ENCODE measurements around the gene TMPRSS15.

TMPRSS15 gene

GRCh38 chr21:18244671-18245463 lies 158.7 kb downstream of the TMPRSS15 start, which contains the start of gene CHODL:
Gene CHODL, plus strand, starts transcription at chr21:18244833. Its CDS starts 391 bp downstream, at chr21:18245224.
- no peak for DNase-seq (ENCODE audit: low read depth, low spot score)

DNA sequence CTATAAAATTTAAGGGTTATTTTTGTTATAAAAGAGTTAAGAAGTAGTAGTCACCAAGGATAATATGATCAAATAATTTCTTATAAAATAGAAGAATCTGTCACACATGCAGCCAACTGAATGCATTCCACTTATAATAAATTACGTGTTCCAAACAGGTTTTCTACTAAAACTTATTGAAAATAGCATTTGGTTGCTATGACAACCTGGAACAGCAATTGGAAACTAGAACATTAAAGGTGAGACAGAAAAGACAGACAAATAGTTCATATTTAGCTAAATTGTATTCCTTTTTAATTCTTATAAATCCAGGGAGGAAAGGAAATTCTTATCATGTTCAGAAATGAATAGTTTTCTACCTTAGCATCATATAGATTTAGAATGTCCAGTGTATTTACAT lies 168.0 kb downstream of the TMPRSS15 start:
- DNase-seq (ENCODE audit: low read depth, low spot score) = no peak

DNA sequence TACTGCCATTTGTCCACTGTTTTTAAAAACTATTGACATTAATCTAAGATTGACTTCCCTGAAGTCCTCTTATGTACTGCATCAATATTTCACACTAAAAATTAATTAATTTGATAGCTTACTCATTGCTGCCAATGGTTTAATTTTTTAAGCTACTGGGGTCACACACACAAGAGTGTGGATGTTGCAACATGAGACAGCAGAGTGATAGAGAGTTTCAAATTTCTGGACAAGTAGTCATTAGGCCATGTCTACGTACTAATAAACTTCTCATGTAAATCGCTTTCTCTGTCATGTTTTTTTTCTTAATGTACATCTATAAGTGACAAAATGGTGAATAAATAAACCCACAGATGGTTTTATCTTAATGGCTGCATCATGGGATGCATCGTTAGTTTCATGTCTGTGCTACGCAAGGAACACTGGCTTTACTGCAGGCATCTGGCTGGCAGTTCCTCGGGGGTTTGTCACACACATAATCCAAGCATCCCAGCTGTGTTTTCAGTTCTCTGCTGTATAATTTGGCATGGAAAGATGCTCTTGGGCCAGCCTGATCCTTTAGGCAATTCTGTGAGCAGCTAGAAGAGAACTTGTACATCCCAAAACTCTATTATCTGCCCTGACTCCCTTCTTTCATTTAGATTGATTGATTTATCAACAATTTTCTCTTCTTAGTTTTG lies 175.4 kb downstream of the TMPRSS15 start:
- DNase-seq (ENCODE audit: low read depth, low spot score) = no peak

DNA sequence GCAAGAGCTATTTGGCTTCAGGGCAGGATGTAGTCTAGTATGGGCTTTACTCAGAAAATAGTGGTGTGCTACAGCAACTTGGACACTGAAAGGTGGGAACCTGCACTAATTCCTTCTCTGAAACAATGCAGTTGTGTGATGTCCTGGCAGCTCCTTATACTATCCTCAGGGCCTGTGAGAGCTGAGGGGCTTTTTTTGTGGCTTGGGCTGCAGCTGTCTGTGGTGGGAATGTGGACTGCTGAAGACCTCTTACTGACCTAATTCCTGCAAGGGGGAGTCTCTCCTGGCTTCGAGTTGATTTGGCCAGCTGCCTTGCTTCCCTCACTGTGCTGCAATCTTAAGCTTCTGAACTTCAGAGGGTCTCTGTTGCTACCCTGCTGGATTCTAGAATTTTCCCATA lies 181.2 kb downstream of the TMPRSS15 start:
- no peak for DNase-seq (ENCODE audit: low read depth, low spot score)

DNA sequence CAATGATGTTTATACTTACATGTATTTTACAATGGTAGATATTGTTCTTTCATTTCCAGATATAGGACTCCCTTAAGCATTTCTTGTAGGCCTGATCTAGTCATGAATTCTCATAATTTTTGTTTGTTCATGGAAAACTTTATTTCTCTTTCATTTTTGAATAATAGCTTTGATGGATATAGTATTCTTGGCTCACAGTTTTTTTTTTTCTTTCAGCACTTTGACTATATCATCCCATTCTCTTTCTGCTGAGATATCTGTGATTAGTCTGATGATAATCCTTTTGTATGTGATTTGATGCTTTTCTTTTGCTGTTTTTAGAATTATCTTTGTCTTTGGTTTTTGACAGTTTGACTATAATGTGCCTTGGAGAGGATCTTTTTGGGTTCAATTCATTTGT lies 183.1 kb downstream of the TMPRSS15 start:
- no peak for DNase-seq (ENCODE audit: low read depth, low spot score)

All from activated CD4-positive, CD25-positive, alpha-beta regulatory T cell treated with anti-CD3 and anti-CD28 coated beads, Interleukin-2, amount 50 U/mL, for 16 hours (primary cell).